CD14-positive monocyte (primary cell): Measurements from ENCODE around the gene MLIP. TPM values are rescaled to one million over a fixed set of nuclear protein-coding genes. Genes with fewer than 3 reads are reported as not detected.

Experiments used
- DNase-seq, 3 donors: peaks; one replicate each; pipeline ENCODE4 v3.0.0-alpha.2; 2011 to 2022
- H2AFZ ChIP-seq: 2 replicates; pipeline ENCODE4 v1.6.0; 2012; ENCODE audit warnings: mild to moderate bottlenecking, low read depth, low read length, inconsistent platforms; ENCODE audit not compliant: insufficient read depth, poor library complexity, severe bottlenecking
- H3K27ac ChIP-seq, 2 donors: 1 replicate in 1 of 2; 2 replicates in 1 of 2; pipeline ENCODE4 v1.5.1; 2012 to 2013; ENCODE audit warnings: low read length in 2 of 2, control low read depth in 1 of 2, inconsistent platforms in 1 of 2, low read depth in 1 of 2, mild to moderate bottlenecking in 1 of 2
- H3K27me3 ChIP-seq, 2 donors: one replicate each; pipeline versions ENCODE4 v1.6.0 to v1.6.1; 2011 to 2013; ENCODE audit warnings: low read length in 2 of 2; ENCODE audit not compliant: control insufficient read depth in 2 of 2, insufficient read depth in 2 of 2
- H3K36me3 ChIP-seq, 2 donors: replicated peaks in 1 of 2; 1 replicate in 1 of 2; 2 replicates in 1 of 2; pipeline versions ENCODE4 v1.5.1 to v1.6.1; 2012 to 2013; ENCODE audit warnings: low read length in 2 of 2, control low read depth in 1 of 2, inconsistent platforms in 1 of 2, mild to moderate bottlenecking in 1 of 2; ENCODE audit not compliant: insufficient read depth in 2 of 2, control insufficient read depth in 1 of 2
- H3K4me1 ChIP-seq, 2 donors: 1 replicate in 1 of 2; 2 replicates in 1 of 2; pipeline versions ENCODE4 v1.5.1 to v1.6.1; 2012 to 2013; ENCODE audit warnings: low read length in 2 of 2, control low read depth in 1 of 2, inconsistent platforms in 1 of 2, mild to moderate bottlenecking in 1 of 2, moderate library complexity in 1 of 2; ENCODE audit not compliant: insufficient read depth in 2 of 2, control insufficient read depth in 1 of 2
- H3K4me2 ChIP-seq: replicated peaks from 2 replicates; pipeline ENCODE3; 2012; ENCODE audit warnings: low read length, moderate library complexity, mild to moderate bottlenecking; ENCODE audit not compliant: poor library complexity, severe bottlenecking; ENCODE audit errors: extremely low read depth
- H3K4me3 ChIP-seq, 3 experiments: fragments of 200-600 bp in 1 of 3; sonication (generic) in 1 of 3; replicated peaks in 1 of 3; 1 replicate in 2 of 3; 2 replicates in 1 of 3; pipeline ENCODE4 v1.5.1; 2011 to 2013; ENCODE audit warnings: low read length in 3 of 3, mild to moderate bottlenecking in 3 of 3, control low read depth in 2 of 3, low read depth in 2 of 3, inconsistent platforms in 1 of 3, moderate library complexity in 1 of 3
- H3K79me2 ChIP-seq: 2 replicates; pipeline ENCODE4 v1.6.0; 2012; ENCODE audit warnings: mild to moderate bottlenecking, control low read depth, inconsistent platforms, low read length, moderate library complexity; ENCODE audit not compliant: insufficient read depth
- H3K9ac ChIP-seq: 2 replicates; pipeline ENCODE4 v1.6.0; 2017; ENCODE audit warnings: low read length, mild to moderate bottlenecking; ENCODE audit not compliant: insufficient read depth, poor library complexity, severe bottlenecking
- H3K9me3 ChIP-seq, 2 donors: replicated peaks in 1 of 2; 1 replicate in 1 of 2; 2 replicates in 1 of 2; pipeline versions ENCODE4 v1.5.1 to v1.6.1; 2012 to 2013; ENCODE audit warnings: low read length in 2 of 2, control low read depth in 1 of 2; ENCODE audit not compliant: control insufficient read depth in 1 of 2, insufficient read depth in 1 of 2
- H4K20me1 ChIP-seq: 2 replicates; pipeline ENCODE4 v1.6.0; 2012; ENCODE audit warnings: mild to moderate bottlenecking, low read length, control low read depth, moderate library complexity; ENCODE audit not compliant: insufficient read depth
- H3K27ac Mint-ChIP-seq, 7 donors: one replicate each; pipeline ENCODE4 v1.8.0; 2020; ENCODE audit warnings: mild to moderate bottlenecking in 7 of 7, mixed read lengths in 7 of 7, moderate library complexity in 6 of 7, inconsistent platforms in 2 of 7
- H3K27me3 Mint-ChIP-seq, 3 donors: one replicate each; pipeline ENCODE4 v1.8.0; 2021 to 2022; ENCODE audit warnings: low read depth in 3 of 3, mild to moderate bottlenecking in 3 of 3, mixed read lengths in 3 of 3, moderate library complexity in 3 of 3, inconsistent platforms in 1 of 3
- H3K36me3 Mint-ChIP-seq, 2 donors: one replicate each; pipeline ENCODE4 v1.8.0; 2020; ENCODE audit warnings: mixed read lengths in 2 of 2, inconsistent platforms in 1 of 2, mild to moderate bottlenecking in 1 of 2
- H3K4me1 Mint-ChIP-seq: one replicate; pipeline ENCODE4 v1.8.0; 2020; ENCODE audit warnings: mild to moderate bottlenecking, mixed read lengths
- H3K4me3 Mint-ChIP-seq, 2 donors: one replicate each; pipeline ENCODE4 v1.8.0; 2020; ENCODE audit warnings: mild to moderate bottlenecking in 2 of 2, mixed read lengths in 2 of 2, moderate library complexity in 1 of 2
- H3K9me3 Mint-ChIP-seq, 7 donors: one replicate each; pipeline ENCODE4 v1.8.0; 2020 to 2022; ENCODE audit warnings: mixed read lengths in 7 of 7, mild to moderate bottlenecking in 6 of 7, moderate library complexity in 6 of 7, inconsistent platforms in 2 of 7
- WGBS: methylation state at CpG from one replicate; pipeline ENCODE4 v1.1.5; 2013; ENCODE audit warnings: missing lambda C conversion rate; ENCODE audit not compliant: insufficient coverage; 5-methylcytosine and 5-hydroxymethylcytosine counted together
- intact Hi-C, 2 donors: fragments of 100-400 bp; cut with micrococcal nuclease; formaldehyde crosslinking; loops; one replicate each; pipeline versions ENCODE4 v1.15.0 to v1.15.1; 2023
- polyA plus RNA-seq, 3 donors: library from polyadenylated mRNA; depleted of rRNA in 1 of 3; unstranded in 2 of 3; stranded (reverse) in 1 of 3; fragments of 300-500 nt in 2 of 3; fragments of >200 nt in 1 of 3; fragmentation: Illumina TruSeq in 2 of 3; gene quantifications; 1 replicate in 2 of 3; 2 replicates in 1 of 3; pipeline ENCODE4 v1.2.3, GENCODE V29; 2012 to 2021
- TF ChIP-seq, protein P1 (sequence below): fragments of 200-600 bp; IDR thresholded peaks from one replicate; pipeline ENCODE4 v1.8.0; 2022; ENCODE audit warnings: antibody characterized with exemption, mild to moderate bottlenecking

The MLIP gene
- polyA plus RNA-seq, 3 donors = not detected

DNA sequence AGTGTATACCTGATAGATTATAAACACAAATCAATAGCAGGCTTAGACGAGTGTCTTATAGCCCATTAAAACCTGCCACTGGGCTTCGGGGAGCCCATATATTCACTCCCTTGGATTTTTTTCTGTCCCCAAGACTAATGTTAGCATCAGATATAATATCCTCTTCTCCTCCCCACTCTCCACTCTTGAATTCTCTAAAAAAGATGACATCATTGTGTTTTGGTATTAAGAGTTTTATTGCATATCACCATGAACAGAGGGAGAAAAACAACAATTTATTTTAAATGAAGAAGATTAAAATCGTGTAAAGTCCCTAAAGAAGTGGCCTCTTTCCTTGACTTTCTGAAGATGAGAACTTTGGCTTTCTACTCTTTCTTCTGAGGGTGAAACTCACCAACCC, 84.4 kb downstream of the MLIP start:
- Histone ChIP-seq H3K4me3 (no peak overlapping the region), H3K36me3 (no peaks in the 10 kb centered on the region), H2AFZ (no peak overlapping the region), H3K4me1 (peaks cover 19 to 23% of the 10 kb centered on the region in 2 donors), H3K27me3 (no peaks in the 10 kb centered on the region), H3K9ac (no peak overlapping the region), H3K79me2 (no peaks in the 10 kb centered on the region), H3K9me3 (no peaks in the 10 kb centered on the region), H3K4me2 (no peak overlapping the region), H3K27ac (no peak overlapping the region), H4K20me1 (no peaks in the 10 kb centered on the region)
- 100% methylated on average over 2 of the region's 3 CpGs for WGBS
- TF ChIP-seq, protein P1, sequence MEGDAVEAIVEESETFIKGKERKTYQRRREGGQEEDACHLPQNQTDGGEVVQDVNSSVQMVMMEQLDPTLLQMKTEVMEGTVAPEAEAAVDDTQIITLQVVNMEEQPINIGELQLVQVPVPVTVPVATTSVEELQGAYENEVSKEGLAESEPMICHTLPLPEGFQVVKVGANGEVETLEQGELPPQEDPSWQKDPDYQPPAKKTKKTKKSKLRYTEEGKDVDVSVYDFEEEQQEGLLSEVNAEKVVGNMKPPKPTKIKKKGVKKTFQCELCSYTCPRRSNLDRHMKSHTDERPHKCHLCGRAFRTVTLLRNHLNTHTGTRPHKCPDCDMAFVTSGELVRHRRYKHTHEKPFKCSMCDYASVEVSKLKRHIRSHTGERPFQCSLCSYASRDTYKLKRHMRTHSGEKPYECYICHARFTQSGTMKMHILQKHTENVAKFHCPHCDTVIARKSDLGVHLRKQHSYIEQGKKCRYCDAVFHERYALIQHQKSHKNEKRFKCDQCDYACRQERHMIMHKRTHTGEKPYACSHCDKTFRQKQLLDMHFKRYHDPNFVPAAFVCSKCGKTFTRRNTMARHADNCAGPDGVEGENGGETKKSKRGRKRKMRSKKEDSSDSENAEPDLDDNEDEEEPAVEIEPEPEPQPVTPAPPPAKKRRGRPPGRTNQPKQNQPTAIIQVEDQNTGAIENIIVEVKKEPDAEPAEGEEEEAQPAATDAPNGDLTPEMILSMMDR = no peak
- Mint-ChIP-seq H3K9me3 (peaks cover 0 to 10% (median 2%) of the 10 kb centered on the region in 7 donors), H3K27ac (no peak overlapping the region), H3K4me3 (no peak overlapping the region), H3K4me1 (peaks cover 21% of the 10 kb centered on the region), H3K36me3 (no peaks in the 10 kb centered on the region), H3K27me3 (peaks cover 0 to 2% (median 0%) of the 10 kb centered on the region in 3 donors)
- intact Hi-C loops = no loop called here
- DNase-seq = no peak

DNA sequence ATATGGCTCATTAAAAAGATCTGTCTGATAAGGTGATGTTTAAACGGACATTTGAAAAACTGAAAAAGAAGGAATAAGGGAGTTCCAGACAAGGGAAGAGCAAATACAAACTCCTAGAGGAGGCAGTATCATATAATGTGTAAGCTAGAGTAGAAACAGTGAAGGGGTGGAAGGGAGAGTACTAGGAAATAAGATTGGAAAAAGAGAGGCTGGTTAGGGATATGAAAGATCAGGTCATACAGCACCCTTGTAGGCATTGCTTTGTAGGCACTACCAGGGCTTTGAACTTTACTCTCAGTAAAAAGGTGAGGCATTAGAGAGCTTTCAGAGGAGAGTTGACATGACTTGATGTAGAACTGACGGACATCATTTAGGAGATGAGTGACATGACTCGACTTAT, 85.7 kb downstream of the MLIP start:
- peaks cover 18% of the 10 kb centered on the region for H3K4me1 Mint-ChIP-seq
- Histone ChIP-seq H3K4me1 (peaks cover 17 to 23% of the 10 kb centered on the region in 2 donors), H4K20me1 (no peaks in the 10 kb centered on the region), H3K27ac (no peak overlapping the region), H3K4me2 (no peak overlapping the region), H3K9ac (no peak overlapping the region), H2AFZ (no peak overlapping the region), H3K79me2 (no peaks in the 10 kb centered on the region), H3K36me3 (no peaks in the 10 kb centered on the region), H3K9me3 (no peaks in the 10 kb centered on the region), H3K4me3 (no peak overlapping the region), H3K27me3 (no peaks in the 10 kb centered on the region)
- H3K36me3 Mint-ChIP-seq = no peaks in the 10 kb centered on the region
- H3K4me3 Mint-ChIP-seq = no peak overlapping the region
- DNase-seq = no peak
- TF ChIP-seq, protein P1 = no peak
- 100% methylated on average over 1 of the region's 3 CpGs for WGBS
- H3K9me3 Mint-ChIP-seq = peaks cover 0 to 10% (median 2%) of the 10 kb centered on the region in 7 donors
- peaks cover 0 to 2% (median 0%) of the 10 kb centered on the region in 3 donors for H3K27me3 Mint-ChIP-seq
- intact Hi-C loops = no loop called here
- H3K27ac Mint-ChIP-seq = peak overlapping the region in 3 of 7 donors; percentile 22 to 66 (median 23)
